GM18868 (cell line): Measurements from ENCODE around the gene GFOD1.

ENCODE experiments used
- ATAC-seq: cut with Tn5 transposase; IDR thresholded peaks from one replicate; pipeline ENCODE4 v1.9.1; 2021; ENCODE audit warnings: mild to moderate bottlenecking, moderate library complexity; ENCODE audit not compliant: unreplicated experiment

The GFOD1 gene

GRCh38 chr6:13383328-13384163 lies 103.9 kb downstream of the GFOD1 start:
- peak; percentile 90 for ATAC-seq

- no peak for ATAC-seq
These were observed 106.6 kb downstream of the GFOD1 start for GRCh38 chr6:13380761-13381160.

- no peak for ATAC-seq
These were observed 108.5 kb downstream of the GFOD1 start for GRCh38 chr6:13378669-13379590.

- ATAC-seq, result no peak
These were observed 110.2 kb downstream of the GFOD1 start for GRCh38 chr6:13377054-13377758.

- peak; percentile 67 for ATAC-seq
These were observed 112.0 kb downstream of the GFOD1 start for GRCh38 chr6:13375360-13375878.

- ATAC-seq, result no peak
These were observed 113.5 kb downstream of the GFOD1 start for GRCh38 chr6:13373919-13374318.

GRCh38 chr6:13373488-13373886 lies 113.9 kb downstream of the GFOD1 start:
- ATAC-seq, result no peak

- ATAC-seq, result no peak
These were observed 114.5 kb downstream of the GFOD1 start for GRCh38 chr6:13372688-13373487.

- ATAC-seq, result no peak
These were observed 115.3 kb downstream of the GFOD1 start for GRCh38 chr6:13372076-13372475.

GRCh38 chr6:13371421-13372072 lies 115.9 kb downstream of the GFOD1 start:
- ATAC-seq, result no peak

GRCh38 chr6:13370623-13371022 lies 116.8 kb downstream of the GFOD1 start:
- no peak for ATAC-seq

GRCh38 chr6:13369591-13369990 lies 117.8 kb downstream of the GFOD1 start:
- ATAC-seq, result no peak

GRCh38 chr6:13368731-13369115 lies 118.7 kb downstream of the GFOD1 start:
- ATAC-seq, result no peak

GRCh38 chr6:13368079-13368730 lies 119.2 kb downstream of the GFOD1 start:
- no peak for ATAC-seq

- no peak for ATAC-seq
These were observed 120.0 kb downstream of the GFOD1 start for GRCh38 chr6:13367396-13367795.

- no peak for ATAC-seq
These were observed 122.1 kb downstream of the GFOD1 start for GRCh38 chr6:13365320-13365719.

- no peak for ATAC-seq
These were observed 122.6 kb downstream of the GFOD1 start for GRCh38 chr6:13364842-13365241.

- no peak for ATAC-seq
These were observed 125.0 kb downstream of the GFOD1 start for GRCh38 chr6:13362412-13362811.
